ENCODE data around the gene PRKACG. TPM values are rescaled to one million over a fixed set of nuclear protein-coding genes. Genes with fewer than 3 reads are reported as not detected.

Gene PRKACG
- total RNA-seq, 4 donors from 2014 or later = not detected

DNA sequence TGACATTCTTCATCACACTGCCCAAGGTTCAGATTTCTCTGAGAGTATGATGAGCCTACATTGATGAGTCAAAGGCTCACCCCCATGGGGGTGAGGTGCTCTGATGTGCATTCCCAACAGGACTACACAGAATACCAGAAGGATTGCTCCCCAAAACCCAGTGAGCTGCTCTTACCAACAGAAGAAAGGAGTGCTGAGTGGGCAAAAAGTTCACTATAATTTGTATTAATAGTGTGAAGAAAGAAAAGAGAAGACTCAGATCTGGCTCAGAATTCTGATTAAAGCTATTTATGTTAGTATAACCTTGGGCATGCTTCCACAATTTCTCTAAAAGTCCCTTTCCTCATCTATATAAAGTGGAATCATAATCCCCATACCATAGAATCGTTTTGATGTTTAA is 46.1 kb downstream of the PRKACG start:
- TF ChIP-seq, protein P1, sequence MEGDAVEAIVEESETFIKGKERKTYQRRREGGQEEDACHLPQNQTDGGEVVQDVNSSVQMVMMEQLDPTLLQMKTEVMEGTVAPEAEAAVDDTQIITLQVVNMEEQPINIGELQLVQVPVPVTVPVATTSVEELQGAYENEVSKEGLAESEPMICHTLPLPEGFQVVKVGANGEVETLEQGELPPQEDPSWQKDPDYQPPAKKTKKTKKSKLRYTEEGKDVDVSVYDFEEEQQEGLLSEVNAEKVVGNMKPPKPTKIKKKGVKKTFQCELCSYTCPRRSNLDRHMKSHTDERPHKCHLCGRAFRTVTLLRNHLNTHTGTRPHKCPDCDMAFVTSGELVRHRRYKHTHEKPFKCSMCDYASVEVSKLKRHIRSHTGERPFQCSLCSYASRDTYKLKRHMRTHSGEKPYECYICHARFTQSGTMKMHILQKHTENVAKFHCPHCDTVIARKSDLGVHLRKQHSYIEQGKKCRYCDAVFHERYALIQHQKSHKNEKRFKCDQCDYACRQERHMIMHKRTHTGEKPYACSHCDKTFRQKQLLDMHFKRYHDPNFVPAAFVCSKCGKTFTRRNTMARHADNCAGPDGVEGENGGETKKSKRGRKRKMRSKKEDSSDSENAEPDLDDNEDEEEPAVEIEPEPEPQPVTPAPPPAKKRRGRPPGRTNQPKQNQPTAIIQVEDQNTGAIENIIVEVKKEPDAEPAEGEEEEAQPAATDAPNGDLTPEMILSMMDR (IDR thresholded peaks at IDR 0.05) = no peak
- ATAC-seq (ENCODE audit: low FRiP score) (no peak), DNase-seq (ENCODE audit: low spot score) (no peak)

DNA sequence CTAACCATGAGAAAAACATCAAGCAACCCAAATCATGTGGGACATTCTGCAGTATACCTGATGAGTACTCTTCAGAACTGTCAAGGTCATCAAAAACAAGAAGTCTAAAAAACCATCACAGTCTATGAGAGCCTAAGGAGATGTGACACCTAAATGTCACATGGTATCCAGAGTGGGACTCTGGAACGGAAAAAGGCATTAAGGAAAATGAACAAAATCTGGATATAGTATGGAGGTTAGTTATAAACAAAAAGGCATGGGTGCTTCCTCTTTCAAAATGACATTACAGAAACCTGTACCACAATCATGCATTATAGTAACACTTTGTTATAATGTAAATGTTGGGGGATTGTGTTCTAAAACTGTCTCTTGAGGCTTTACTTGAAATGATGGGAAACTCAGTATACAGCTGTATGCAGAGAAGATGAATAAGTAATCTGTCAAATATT is 47.4 kb downstream of the PRKACG start:
- TF ChIP-seq, protein P1 (IDR thresholded peaks at IDR 0.05) = no peak
- DNase-seq (ENCODE audit: low spot score) (no peak), ATAC-seq (ENCODE audit: low FRiP score) (no peak)

DNA sequence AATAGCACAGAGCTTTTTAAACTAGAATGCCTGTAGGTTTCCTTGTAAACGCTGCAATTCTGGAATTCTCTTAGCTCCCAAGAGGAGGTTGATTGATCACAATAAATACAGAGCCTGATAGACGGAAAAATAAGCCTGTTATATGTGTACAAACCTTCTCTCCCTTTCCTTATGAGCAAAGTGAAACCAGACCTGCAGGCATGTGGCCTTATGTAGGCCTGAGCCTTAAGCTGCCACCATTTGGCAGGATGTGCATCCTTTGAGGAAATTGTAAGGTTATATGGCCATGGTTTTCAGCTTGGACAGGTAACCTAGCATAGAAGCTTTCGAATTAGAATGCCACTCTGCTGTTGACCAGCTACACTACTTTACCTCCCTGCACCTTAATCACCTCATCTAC is 49.1 kb downstream of the PRKACG start:
- ATAC-seq (ENCODE audit: low FRiP score) (no peak), DNase-seq (ENCODE audit: low spot score) (no peak)
- TF ChIP-seq, protein P1 (IDR thresholded peaks at IDR 0.05) = no peak

DNA sequence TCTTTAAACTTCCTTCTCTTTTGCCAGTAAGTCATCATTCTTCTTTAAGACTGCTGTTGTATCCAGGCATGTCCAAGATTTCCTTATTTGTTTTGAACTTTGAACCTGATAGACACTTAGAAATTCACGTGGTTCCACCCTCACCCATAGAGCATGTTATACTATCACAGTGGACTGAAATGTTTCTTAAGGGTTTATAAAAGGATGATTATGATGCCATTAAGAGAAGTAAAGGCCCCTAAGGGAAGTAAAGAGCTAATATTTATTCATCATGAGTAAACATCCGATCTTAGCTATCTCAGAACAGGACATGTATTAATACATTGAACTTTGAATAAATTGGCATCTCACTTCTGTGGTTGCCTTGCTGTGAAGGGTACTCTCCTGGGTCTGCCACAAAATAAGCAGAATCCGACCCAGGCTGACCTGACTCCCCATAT is 49.8 kb downstream of the PRKACG start:
- TF ChIP-seq, protein P1 (IDR thresholded peaks at IDR 0.05) = no peak
- no peak for ATAC-seq (ENCODE audit: low FRiP score)
- no peak for DNase-seq (ENCODE audit: low spot score)

DNA sequence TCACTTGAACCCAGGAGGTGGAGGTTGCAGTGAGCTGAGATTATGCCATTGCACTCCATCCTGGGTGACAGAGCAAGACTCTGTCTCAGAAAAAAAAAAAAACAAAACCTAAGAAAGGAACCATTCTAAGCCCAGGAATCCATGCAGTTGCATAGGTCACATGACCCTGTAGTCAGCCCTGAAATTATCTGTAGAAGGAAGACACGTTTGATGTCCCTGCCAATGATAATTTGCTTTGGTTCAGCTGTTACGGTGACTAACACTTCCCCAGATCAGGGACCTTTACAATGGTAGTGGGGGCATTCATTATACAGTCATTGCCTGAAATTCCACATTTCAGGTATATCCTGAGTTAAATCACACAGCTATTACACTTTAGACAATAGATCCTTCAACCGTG is 50.5 kb downstream of the PRKACG start:
- ATAC-seq (ENCODE audit: low FRiP score) = no peak
- no peak for DNase-seq (ENCODE audit: low spot score)
- TF ChIP-seq, protein P1 (IDR thresholded peaks at IDR 0.05) = no peak

Other genes starting within 250 kb of the PRKACG start
- 1 to 10 TPM; 4.0 to 7.2 (median 5.5) TPM for gene FXN, start 21.6 kb upstream of the PRKACG start, total RNA-seq
- gene TJP2, start 160.2 kb upstream of the PRKACG start, total RNA-seq = 100 to 1,000 TPM; 114 to 221 (median 156) TPM